B cell (primary cell): Measurements from ENCODE around the gene PRRT1. TPM values are rescaled to one million over a fixed set of nuclear protein-coding genes. Genes with fewer than 3 reads are reported as not detected.

Source experiments
- ATAC-seq: fragments of 200-7000 bp; cut with Tn5 transposase; one replicate; pipeline ENCODE4 v1.10.0; 2021; ENCODE audit warnings: low read depth, mild to moderate bottlenecking, moderate number of reproducible peaks, moderate library complexity
- CTCF ChIA-PET: fragments of 350-600 bp; sonication (Branson Sonifier 250); formaldehyde crosslinking; loops from one replicate; lab custom pipeline; 2021; ENCODE audit warnings: antibody characterized with exemption, inconsistent platforms; lab: Charles Lee
- POLR2A ChIA-PET: fragments of 350-600 bp; sonication (Branson Sonifier 250); formaldehyde crosslinking; loops from one replicate; lab custom pipeline; 2021; ENCODE audit warnings: antibody characterized with exemption; lab: Charles Lee
- DNase-seq: peaks from one replicate; pipeline ENCODE4 v3.0.0; 2013
- H2AFZ ChIP-seq: 2 replicates; pipeline ENCODE4 v1.6.1; 2012; ENCODE audit warnings: mild to moderate bottlenecking, low read depth, low read length; ENCODE audit not compliant: insufficient read depth, poor library complexity, severe bottlenecking
- H3K27ac ChIP-seq, 2 donors: 1 replicate in 1 of 2; 2 replicates in 1 of 2; pipeline ENCODE4 v1.5.1; 2012 to 2013; ENCODE audit warnings: low read length in 2 of 2, mild to moderate bottlenecking in 2 of 2, moderate library complexity in 1 of 2
- H3K27me3 ChIP-seq, 4 experiments: fragments of 200-600 bp in 1 of 4; sonication (generic) in 1 of 4; replicated peaks in 1 of 4; 1 replicate in 2 of 4; 2 replicates in 2 of 4; pipeline versions ENCODE4 v1.6.1 to v1.7.0; 2013 to 2016; ENCODE audit warnings: low read length in 3 of 4, mild to moderate bottlenecking in 2 of 4, mixed read lengths in 1 of 4, moderate library complexity in 1 of 4; ENCODE audit not compliant: insufficient read depth in 4 of 4, control insufficient read depth in 3 of 4; ENCODE audit errors: control extremely low read depth in 1 of 4
- H3K36me3 ChIP-seq, 2 experiments: replicated peaks in 1 of 2; 1 replicate in 1 of 2; 2 replicates in 1 of 2; pipeline versions ENCODE4 v1.6.1 to v1.7.1; 2013; ENCODE audit warnings: low read length in 1 of 2; ENCODE audit not compliant: insufficient read depth in 2 of 2, control insufficient read depth in 1 of 2; ENCODE audit errors: control extremely low read depth in 1 of 2, extremely low read depth in 1 of 2
- H3K4me1 ChIP-seq, 2 donors: fragments of 200-600 bp in 1 of 2; sonication (generic) in 1 of 2; 1 replicate in 1 of 2; 2 replicates in 1 of 2; pipeline versions ENCODE4 v1.5.1 to v1.6.1; 2013 to 2017; ENCODE audit warnings: low read length in 2 of 2; ENCODE audit not compliant: control insufficient read depth in 2 of 2, insufficient read depth in 2 of 2
- H3K4me2 ChIP-seq: replicated peaks from 2 replicates; pipeline ENCODE3; 2012; ENCODE audit warnings: mild to moderate bottlenecking, low read depth, low read length; ENCODE audit not compliant: poor library complexity, severe bottlenecking
- H3K4me3 ChIP-seq, 5 experiments: fragments of 200-600 bp in 1 of 5; sonication (generic) in 1 of 5; 1 replicate in 3 of 5; 2 replicates in 2 of 5; pipeline versions ENCODE4 v1.5.1 to v1.7.0; 2011 to 2016; ENCODE audit warnings: low read length in 4 of 5, mild to moderate bottlenecking in 4 of 5, low read depth in 2 of 5, control low read depth in 1 of 5, moderate library complexity in 1 of 5; ENCODE audit not compliant: insufficient read depth in 1 of 5; ENCODE audit errors: control extremely low read depth in 1 of 5, extremely low read depth in 1 of 5
- H3K79me2 ChIP-seq: fragments of 200-600 bp; sonication (generic); one replicate; pipeline ENCODE4 v1.6.0; 2016; ENCODE audit warnings: low read length; ENCODE audit not compliant: control insufficient read depth, insufficient read depth
- H3K9ac ChIP-seq: fragments of 200-600 bp; sonication (generic); 2 replicates; pipeline ENCODE4 v1.6.1; 2017; ENCODE audit warnings: mild to moderate bottlenecking, low read length, moderate library complexity
- H3K9me3 ChIP-seq, 3 donors: one replicate each; pipeline versions ENCODE4 v1.6.1 to v1.7.1; 2013; ENCODE audit warnings: low read length in 2 of 3; ENCODE audit not compliant: control insufficient read depth in 2 of 3, insufficient read depth in 1 of 3; ENCODE audit errors: control extremely low read depth in 1 of 3
- H4K20me1 ChIP-seq: 2 replicates; pipeline ENCODE4 v1.6.0; 2012; ENCODE audit warnings: mild to moderate bottlenecking, low read length; ENCODE audit not compliant: insufficient read depth, control insufficient read depth, poor library complexity, severe bottlenecking
- H3K27ac Mint-ChIP-seq: one replicate; pipeline ENCODE4 v1.8.0; 2021; ENCODE audit warnings: mixed read lengths
- H3K27me3 Mint-ChIP-seq: one replicate; pipeline ENCODE4 v1.8.0; 2021; ENCODE audit warnings: mixed read lengths
- H3K4me1 Mint-ChIP-seq: one replicate; pipeline ENCODE4 v1.8.0; 2021; ENCODE audit warnings: mixed read lengths
- H3K4me3 Mint-ChIP-seq: one replicate; pipeline ENCODE4 v1.8.0; 2021; ENCODE audit warnings: mixed read lengths
- H3K9me3 Mint-ChIP-seq: one replicate; pipeline ENCODE4 v1.8.0; 2022; ENCODE audit warnings: mixed read lengths; ENCODE audit not compliant: insufficient read depth
- EZH2 ChIP-seq: IDR thresholded peaks from 2 replicates; pipeline ENCODE4 v1.6.1; 2012; ENCODE audit warnings: borderline replicate concordance, low read depth, mild to moderate bottlenecking, moderate library complexity, low read length; ENCODE audit not compliant: insufficient read depth, poor library complexity, severe bottlenecking
- WGBS: methylation state at CpG from one replicate; pipeline ENCODE4 v1.1.5; 2013; ENCODE audit warnings: missing lambda C conversion rate; ENCODE audit not compliant: insufficient coverage; 5-methylcytosine and 5-hydroxymethylcytosine counted together
- intact Hi-C: fragments of 100-400 bp; cut with micrococcal nuclease; formaldehyde crosslinking; loops from one replicate; pipeline ENCODE4 v1.10.0; 2022
- polyA plus RNA-seq: library from polyadenylated mRNA; depleted of rRNA; stranded (reverse); fragments of >200 nt; gene quantifications from 2 replicates; pipeline ENCODE4 v1.2.3, GENCODE V29; 2012
- total RNA-seq, 2 donors: library from RNA; stranded (reverse); fragments of 120-200 nt in 1 of 2; gene quantifications; 1 replicate in 1 of 2; 2 replicates in 1 of 2; pipeline versions ENCODE4 v1.2.3 to v1.2.4, GENCODE V29; 2013 to 2022
- TF ChIP-seq, protein P1 (sequence below): fragments of 200-600 bp; IDR thresholded peaks from one replicate; pipeline ENCODE4 v1.8.0; 2022; ENCODE audit warnings: antibody characterized with exemption, mild to moderate bottlenecking

Gene PRRT1
- total and polyA plus RNA-seq, 2 donors (not counting 1 experiment from before 2014, with no cell fraction given) = not detected

DNA sequence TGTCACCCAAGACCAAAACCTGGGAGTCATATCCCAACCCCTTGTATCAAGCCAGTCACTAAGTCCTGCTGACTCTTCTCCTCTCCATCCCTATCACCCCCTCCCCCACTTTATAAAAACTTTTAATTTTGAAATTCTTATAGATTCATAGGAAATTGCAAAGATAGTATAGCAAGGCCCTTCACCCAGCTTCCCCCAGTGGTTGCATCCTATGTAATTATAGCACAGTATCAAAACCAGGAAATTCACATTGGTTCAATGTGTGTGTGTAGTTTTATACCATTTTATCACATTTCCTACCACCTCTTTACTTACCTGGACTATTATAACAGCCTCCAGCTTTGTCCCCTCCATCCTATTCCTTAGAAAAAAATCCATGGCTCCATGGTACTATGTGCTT is 6.3 kb upstream of the PRRT1 start:
- H3K4me3 Mint-ChIP-seq = no peak overlapping the region
- no peak overlapping the region for H3K4me3 ChIP-seq
- no peaks in the 10 kb centered on the region for H3K79me2 ChIP-seq
- no peaks in the 10 kb centered on the region for H3K9me3 ChIP-seq
- H4K20me1 ChIP-seq = no peaks in the 10 kb centered on the region
- intact Hi-C loops = loop anchor here (10.0 kb wide), 1 partner anchor 113 kb away; no protein-coding TSS in a partner anchor
- H3K9me3 Mint-ChIP-seq = no peaks in the 10 kb centered on the region
- H2AFZ ChIP-seq = no peak overlapping the region
- H3K9ac ChIP-seq = no peak overlapping the region
- H3K36me3 ChIP-seq = no peaks in the 10 kb centered on the region
- H3K4me1 ChIP-seq = peaks cover 15 to 26% of the 10 kb centered on the region in 2 donors
- POLR2A ChIA-PET = no interaction called here
- no peak overlapping the region for H3K4me2 ChIP-seq
- no peak overlapping the region for H3K27ac Mint-ChIP-seq
- H3K27me3 Mint-ChIP-seq = peaks cover 4% of the 10 kb centered on the region
- peaks cover 0 to 20% (median 4%) of the 10 kb centered on the region in 4 experiments for H3K27me3 ChIP-seq
- CTCF ChIA-PET = interaction anchor here (0.8 kb wide), 1 partner anchor 39 kb away, joined by 3 read pairs; no protein-coding TSS in a partner anchor
- H3K27ac ChIP-seq = no peak overlapping the region
- TF ChIP-seq, protein P1, sequence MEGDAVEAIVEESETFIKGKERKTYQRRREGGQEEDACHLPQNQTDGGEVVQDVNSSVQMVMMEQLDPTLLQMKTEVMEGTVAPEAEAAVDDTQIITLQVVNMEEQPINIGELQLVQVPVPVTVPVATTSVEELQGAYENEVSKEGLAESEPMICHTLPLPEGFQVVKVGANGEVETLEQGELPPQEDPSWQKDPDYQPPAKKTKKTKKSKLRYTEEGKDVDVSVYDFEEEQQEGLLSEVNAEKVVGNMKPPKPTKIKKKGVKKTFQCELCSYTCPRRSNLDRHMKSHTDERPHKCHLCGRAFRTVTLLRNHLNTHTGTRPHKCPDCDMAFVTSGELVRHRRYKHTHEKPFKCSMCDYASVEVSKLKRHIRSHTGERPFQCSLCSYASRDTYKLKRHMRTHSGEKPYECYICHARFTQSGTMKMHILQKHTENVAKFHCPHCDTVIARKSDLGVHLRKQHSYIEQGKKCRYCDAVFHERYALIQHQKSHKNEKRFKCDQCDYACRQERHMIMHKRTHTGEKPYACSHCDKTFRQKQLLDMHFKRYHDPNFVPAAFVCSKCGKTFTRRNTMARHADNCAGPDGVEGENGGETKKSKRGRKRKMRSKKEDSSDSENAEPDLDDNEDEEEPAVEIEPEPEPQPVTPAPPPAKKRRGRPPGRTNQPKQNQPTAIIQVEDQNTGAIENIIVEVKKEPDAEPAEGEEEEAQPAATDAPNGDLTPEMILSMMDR = no peak
- TF ChIP-seq EZH2 = no peak
- H3K4me1 Mint-ChIP-seq = peaks cover 22% of the 10 kb centered on the region
- ATAC-seq (no peak), DNase-seq (no peak)

DNA sequence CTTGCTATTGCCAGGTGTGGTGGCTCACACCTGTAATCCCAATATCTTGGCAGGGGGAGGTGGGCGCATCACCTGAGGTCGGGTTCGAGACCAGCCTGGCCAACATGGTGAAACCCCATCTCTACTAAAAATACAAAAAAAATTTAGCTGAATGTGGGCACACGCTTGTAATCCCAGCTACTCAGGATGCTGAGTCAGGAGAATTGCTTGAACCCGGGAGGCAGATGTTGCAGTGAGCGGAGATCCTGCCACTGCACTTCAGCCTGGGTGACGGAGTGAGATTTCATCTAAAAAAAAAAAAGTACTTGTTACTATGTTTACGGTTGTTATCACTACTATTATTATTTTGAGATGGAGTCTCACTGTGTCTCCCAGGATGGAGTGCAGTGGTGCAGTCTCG is 5.2 kb upstream of the PRRT1 start:
- Histone ChIP-seq H3K9me3 (no peaks in the 10 kb centered on the region), H3K27me3 (peaks cover 0 to 26% (median 5%) of the 10 kb centered on the region in 4 experiments), H3K79me2 (no peaks in the 10 kb centered on the region), H3K4me2 (no peak overlapping the region), H3K4me1 (peaks cover 17 to 27% of the 10 kb centered on the region in 2 donors), H3K4me3 (no peak overlapping the region), H3K9ac (no peak overlapping the region), H2AFZ (no peak overlapping the region), H3K27ac (no peak overlapping the region), H4K20me1 (no peaks in the 10 kb centered on the region), H3K36me3 (no peaks in the 10 kb centered on the region)
- intact Hi-C loops = loop anchor here (10.0 kb wide), 1 partner anchor 112 kb away; no protein-coding TSS in a partner anchor
- H3K4me1 Mint-ChIP-seq = peaks cover 30% of the 10 kb centered on the region
- no peak for TF ChIP-seq EZH2
- TF ChIP-seq, protein P1 = no peak
- no peak overlapping the region for H3K27ac Mint-ChIP-seq
- no peak for ATAC-seq
- WGBS = 93% methylated on average over 4 of the region's 9 CpGs
- ChIA-PET CTCF (no interaction called here), POLR2A (no interaction called here)
- H3K4me3 Mint-ChIP-seq = no peak overlapping the region
- peaks cover 14% of the 10 kb centered on the region for H3K27me3 Mint-ChIP-seq
- H3K9me3 Mint-ChIP-seq = no peaks in the 10 kb centered on the region
- DNase-seq = no peak
